NCI-H2107 treated with DMSO at 0.1 percent for 48 hours (cell line): ENCODE data around the gene XBP1.
"Not testable (repeated sequence)": the region's sequence is repeated elsewhere in the genome, so short reads cannot be mapped to it uniquely, and the experiment has no call there.

Experiments used
- DNase-seq: peaks from one replicate; lab custom pipeline; 2025; ENCODE audit not compliant: unreplicated experiment; lab: John Stamatoyannopoulos, UW

The XBP1 gene

DNA sequence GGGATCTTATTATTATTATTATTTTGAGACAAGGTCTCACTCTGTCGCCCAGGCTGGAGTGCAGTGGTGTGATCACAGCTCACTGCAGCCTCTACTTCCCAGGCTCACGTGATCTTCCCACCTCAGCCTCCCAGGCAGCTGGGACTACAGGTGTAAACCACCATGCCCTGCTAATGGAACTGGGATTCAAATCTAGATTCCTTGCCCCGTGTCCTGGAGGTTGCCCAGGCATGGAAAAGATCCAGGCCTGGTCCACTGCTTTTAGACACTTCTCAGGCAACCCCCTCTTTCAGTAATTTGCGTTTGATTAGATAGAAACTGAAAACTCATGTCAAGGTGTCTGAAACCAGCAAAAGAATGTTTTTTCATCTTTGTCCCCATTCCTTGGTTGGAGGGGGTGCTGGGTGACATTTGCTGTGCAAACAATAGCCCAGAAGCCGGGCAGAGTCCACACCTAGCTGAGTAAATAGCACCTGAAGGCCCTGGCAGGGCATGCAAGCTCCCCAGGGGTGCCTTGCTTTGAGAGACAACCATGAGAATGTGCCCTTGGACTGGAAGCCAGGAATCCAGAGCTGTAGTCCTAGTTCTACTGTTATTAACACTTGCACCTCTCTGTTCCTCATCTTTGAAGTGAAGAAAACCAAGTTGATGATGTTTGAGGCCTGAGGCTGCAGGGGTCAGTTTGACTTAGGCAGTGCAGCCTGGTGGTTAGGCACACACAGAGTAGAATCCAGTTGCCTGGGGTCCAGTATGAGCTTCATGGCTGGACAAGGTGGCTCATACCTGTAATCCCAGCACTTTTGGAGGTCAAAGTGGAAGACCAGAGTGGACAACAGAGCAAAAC, 19.1 kb upstream of the XBP1 start:
- no peak for DNase-seq

DNA sequence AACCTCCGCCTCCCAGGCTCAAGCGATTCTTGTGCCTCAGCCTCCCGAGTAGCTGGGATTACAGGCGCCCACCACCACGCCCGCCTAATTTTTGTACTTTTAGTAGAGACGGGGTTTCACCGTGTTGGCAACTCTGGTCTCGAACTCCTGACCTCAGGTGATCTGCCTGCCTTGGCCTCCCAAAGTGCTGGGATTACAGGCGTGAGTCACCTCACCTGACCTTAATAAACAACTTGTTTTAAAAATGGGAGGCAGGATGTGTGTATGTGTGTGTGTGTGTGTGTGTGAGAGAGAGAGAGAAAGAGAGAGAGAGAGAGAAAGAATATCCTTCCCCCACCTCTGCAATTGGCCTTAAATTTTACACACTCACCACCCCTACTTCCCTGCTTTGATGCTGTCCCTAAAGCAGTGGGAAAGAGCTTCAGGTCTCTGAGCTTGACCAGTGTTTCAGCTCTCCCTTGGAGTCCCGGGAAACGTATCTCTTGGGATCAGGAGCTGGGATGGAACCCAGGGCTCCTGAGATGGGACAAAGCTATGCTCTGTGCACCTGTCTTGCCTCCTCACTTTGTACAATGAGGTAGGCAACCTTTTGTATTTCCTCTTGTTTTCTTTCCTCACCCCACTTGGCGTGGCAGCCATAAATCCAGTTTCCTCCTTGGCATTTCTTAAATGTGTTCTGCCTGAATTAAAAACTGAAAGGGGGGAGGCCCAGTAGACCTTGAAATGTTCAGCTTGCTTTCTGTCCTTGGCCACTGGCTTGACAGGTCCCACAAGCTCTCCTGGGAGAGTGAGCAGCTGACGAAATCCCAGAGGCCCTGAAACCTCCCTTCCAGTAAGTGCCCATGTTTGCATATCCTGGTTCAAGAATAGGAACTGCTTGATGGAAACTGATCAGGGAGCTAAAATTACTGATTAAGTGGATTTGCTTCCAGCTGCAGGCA, 17.8 kb upstream of the XBP1 start:
- DNase-seq = peak; percentile 74

DNA sequence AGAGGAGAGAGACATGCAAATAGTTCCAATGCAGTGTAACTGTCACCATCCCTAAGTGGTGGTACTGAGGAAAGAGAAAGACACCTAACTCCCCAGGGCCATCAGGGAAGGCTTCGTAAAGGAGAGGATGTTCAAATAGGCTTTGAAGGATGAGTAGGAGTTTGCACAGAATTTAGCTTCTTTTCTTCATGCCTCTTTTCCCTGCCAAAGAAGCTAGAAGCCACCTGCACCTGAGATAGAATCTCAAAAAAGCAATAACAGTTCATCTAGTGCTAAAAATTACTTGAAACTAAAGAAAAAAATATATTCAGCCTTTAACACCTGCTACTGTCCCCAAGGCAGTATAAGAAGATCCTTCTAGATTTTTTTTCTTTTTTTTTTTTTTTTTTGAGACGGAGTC, 16.7 kb upstream of the XBP1 start:
- DNase-seq = no peak

DNA sequence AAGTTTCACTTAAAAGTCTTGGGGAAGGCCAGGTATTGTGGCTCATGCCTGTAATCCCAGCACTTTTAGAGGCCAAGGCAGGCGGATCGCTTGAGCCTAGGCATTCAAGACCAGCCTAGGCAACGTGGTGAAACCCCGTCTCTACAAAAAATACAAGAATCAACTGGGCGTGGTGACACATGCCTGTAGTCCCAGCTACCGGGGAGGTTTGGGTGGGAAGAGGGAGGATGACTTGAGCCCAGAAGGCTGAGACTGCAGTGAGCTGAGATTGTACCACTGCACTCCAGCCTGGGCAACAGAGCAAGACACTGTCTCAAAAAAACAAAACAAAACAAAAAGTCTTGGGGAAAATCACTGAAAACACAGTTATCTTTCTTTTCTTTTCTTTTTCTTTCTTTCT, 15.4 kb upstream of the XBP1 start:
- DNase-seq = no peak

DNA sequence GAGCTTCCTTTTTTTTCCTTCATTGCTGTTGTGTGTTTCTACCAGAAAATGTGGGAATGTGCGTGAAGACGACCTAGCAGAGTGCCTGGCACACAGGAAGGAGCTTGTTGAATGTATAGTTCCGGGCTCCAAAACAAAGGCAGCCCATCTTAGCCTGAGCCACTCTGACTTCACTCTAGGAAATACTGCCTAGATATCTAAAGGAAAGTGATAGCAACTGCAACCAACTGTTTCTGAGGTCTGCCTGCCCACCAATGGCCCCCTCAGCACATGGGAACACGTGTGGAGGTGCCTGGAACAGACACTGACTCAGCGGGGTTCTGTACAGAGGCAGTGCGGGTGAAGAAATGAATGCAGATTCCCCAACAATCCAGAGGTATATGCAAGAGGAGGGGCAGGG, 14.7 kb upstream of the XBP1 start:
- DNase-seq = no peak

DNA sequence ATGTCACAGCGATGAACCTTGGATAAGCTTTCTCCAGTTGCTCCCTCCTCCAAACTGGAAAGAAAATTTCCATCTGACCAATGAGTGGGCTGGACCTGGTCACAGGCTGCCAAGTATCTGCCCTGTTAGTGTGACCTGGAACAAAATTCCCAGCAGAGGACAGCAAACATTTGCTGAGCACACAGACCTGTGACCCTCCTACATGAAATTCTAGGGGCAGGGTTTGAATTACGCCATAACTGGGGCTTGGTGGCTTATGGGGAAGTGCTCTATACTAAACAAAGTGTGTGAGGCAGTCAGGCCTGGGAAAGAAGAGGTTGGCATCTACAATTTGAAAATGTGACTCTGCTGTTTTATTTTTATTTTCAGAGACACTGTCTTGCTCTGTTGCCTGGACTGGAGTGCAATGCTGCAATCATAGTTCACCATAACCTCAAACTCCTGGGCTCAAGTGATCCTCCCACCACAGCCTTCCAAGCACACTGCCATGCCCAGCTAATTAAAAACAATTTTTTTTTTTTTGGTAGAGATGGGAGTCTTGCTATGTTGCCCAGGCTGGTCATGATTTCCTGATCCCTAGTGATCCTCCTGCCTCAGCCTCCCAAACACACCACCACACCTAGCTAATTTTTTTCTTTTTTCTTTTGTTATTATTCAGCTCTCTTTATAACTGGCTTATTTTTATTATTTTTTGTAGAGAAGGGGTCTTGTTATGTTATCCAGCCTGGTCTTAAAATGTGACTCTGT, 13.6 kb upstream of the XBP1 start:
- DNase-seq = no peak

DNA sequence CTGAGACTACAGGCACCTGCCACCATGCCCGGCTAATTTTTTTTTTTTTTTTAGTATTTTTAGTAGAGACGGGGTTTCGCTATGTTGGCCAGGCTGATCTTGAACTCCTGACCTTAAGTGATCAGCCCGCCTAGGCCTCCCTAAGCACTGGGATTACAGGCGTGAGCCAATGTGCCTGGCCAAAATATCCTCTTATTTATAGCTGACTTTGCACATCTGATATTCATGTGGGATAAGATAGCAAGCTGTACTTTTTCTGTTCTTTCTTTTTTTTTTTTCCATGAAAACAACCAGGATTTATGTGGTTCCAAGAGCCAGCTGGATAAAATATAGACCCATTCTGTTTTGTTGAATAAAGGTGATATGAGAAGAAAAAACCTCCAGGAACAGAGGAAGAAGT, 12.1 kb upstream of the XBP1 start:
- no peak for DNase-seq

DNA sequence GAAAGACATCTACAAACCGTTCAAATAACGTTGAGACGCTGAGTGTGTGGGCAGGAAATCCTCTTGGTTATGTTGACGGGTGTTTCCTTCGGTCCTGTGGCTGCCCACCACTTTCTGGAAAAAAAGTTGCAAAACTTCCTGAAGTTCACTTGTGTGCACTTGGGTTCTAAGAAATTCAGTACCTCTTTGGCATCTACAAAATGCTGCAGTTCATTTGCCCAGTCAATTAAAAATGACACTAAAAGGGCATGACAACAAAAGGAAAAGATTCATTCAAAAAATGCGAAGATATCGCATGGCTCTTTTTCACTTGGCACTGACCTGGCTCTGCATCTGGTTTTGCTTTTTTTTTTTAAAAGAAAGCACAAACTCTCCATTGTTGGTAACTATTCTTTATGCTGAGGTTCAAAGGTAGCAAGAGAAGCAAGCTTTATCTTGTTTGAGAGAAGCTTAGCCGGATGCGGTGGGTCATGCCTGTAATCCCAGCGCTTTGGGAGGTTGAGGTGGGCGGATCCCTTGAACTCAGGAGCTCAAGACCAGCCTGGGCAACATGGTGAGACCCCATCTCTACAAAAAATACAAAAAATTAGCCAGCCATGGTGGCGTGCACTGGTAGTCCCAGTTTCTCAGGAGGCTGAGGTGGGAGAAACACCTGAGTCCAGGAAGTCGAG, 10.6 kb upstream of the XBP1 start:
- DNase-seq = no peak

DNA sequence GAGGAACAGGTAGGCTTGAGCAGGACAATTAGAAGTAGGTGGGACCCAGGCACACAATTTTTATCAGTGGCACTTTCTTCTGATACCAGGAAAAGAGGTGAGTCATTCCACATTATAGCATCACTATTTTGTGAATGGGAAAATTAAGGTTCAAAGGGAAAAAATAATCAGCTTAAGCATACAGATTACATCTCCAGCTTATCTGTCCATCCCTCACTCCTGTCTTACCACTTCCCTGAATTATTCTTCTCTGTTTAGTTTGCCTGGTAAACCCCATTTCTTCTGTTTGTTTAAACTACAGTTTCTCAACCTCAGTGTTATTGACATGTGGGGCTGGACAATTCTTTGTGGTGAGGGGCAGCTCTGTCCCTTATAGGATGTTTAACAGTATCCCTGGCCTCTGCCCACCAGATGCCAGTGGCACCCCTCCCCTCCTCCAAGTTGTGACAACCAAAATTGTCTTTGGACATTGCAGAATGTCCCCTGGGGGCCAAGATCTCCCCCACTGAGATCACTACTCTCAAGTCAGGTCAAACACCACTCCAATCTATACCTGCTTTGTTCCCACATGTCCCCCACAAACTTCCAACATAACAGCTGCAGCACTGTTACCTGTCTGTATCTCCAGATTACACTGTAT, 8.5 kb upstream of the XBP1 start:
- DNase-seq = no peak

DNA sequence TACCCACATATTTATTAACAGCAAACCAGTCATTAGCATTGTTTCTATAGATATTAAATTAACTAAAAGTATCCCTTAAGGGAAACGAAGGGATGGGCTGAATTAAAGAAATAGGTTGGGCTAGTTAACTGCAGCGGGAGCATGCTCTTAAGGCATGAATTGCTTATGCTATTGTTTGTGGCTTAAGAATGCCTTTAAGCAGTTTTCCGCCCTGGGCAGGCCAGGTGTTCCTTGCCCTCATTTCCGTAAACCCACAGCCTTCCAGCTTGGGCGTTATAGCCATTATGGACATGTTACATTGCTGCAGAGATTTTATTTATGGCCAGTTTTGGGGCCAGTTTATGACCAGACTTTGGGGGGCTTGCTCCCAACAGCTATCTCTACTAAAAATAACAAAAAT, 5.1 kb upstream of the XBP1 start:
- DNase-seq = not testable (repeated sequence)

DNA sequence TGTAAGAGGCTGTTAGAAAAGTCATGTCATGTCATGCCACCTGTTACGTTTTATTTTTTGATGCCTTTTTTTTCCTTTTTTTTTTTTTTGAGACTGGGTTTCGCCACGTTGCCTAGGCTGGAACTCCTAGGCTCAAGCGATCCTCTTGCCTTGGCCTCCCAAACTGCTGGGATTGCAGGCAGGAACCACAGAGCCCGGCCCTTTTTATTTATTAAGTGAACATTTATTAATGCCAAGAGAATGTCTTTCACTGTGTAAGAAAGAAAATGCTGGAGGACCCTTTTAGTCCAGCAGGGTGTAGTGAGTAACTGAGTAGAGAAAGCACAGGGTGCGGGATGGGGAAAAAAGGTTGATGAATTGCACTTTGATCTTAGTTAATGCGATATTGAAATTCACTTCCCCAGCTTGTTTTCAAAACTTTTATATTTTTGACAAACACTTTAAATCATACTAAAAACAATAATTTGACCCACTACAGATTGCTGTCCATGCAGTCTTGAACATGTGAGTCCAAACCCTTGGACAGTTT, 2.3 kb upstream of the XBP1 start:
- DNase-seq = no peak

DNA sequence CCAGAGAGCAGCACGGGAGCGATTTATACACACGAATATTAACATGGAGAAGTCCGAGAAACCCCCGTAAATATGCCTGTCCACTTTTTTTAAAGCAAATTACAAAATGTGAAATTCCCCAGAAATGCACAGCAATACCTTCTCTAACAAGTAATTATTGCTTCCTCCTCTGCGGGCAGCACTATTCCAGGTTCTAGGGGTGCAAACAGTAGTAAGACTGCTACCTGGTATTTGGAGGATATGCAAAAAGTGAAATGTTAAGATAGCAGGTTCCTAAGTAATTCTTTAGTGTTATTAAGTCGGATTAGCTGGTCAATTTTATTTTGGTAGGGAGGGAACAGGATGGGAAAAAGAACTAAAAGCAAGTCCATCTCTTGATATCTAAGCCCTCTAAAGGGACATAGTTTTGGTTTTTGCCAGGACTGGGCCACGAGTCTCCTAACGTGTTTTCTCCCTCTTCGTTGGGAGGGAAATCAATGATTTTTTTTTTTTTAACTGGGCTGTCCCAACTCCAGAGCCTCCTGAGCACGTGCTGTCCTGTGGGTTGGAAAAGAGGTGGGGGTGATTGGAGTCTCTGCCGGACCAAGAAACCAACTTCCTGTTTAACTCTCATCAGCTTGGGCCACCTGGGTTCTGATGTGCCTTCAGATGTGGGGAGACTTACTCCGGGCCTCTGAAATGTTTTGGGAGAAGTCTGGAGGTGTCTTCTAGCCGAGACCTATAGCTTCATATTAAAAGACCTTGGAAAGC, 1.7 kb upstream of the XBP1 start:
- no peak for DNase-seq

DNA sequence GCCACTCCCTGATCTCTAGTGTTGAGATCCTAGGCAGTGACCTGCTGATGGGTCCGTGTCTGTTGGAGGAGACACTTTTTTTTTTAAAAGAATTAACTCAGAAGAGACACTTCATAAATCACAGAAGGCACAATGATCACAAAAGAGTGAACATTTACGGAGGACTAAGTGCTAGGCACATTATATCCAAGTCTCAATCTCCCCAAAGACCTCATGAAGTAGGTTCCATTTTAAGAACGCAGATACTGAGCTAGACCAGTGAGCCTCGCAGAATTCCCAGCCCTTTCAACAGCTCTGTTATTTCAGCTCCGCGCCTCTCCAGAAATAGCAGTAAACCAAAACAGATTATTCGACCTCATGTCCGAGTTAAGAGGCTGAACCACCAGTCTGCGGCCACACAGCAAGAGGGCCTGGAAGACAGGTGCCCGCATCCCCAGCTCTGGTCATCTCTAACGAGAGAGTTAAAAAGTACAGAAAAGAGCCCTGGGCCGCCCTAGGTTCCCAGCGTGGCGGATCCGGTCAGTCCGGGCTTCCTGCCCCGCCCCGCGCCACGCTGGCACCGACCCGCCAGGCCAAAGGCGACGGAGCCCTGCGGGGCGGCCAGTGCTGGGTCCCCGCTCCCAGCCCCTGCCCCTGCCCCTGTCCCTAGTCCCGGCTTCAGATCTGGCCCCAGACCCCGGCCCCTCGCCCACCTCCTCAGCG, 612 bp downstream of the XBP1 start:
- no peak for DNase-seq

DNA sequence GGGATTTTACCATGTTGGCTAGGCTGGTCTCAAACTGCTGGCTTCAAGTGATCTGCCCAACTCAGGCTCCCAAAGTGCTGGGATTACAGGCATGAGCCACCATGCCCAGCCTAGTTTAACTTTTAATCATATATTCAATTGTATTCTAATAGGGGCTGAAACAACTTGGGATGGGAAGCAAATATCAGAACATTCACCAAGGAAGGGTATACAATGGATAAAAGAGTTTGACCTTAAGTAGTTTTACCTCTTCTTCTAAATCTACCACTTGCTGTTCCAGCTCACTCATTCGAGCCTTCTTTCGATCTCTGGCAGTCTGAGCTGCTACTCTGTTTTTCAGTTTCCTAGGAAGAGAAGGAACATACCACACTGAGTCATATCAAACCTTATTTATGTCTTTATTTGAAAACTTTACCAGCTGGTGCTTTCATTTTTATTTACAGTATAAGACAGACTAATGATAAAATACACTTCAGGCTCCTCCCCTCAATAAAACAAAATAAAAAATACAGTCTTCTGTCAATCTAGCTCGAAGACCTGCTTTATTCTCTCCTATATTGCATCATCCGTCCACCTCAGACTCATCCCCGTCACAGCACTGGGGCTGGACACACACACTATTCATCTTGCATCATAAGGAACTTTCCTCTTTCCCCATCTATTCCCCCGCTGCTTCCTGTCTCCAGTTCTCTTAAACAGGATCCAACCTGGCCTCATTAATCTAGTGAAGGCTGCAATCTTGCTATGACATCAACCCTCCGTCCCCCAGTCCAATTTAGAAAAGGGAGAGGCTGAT, 1.4 kb downstream of the XBP1 start:
- DNase-seq = no peak

DNA sequence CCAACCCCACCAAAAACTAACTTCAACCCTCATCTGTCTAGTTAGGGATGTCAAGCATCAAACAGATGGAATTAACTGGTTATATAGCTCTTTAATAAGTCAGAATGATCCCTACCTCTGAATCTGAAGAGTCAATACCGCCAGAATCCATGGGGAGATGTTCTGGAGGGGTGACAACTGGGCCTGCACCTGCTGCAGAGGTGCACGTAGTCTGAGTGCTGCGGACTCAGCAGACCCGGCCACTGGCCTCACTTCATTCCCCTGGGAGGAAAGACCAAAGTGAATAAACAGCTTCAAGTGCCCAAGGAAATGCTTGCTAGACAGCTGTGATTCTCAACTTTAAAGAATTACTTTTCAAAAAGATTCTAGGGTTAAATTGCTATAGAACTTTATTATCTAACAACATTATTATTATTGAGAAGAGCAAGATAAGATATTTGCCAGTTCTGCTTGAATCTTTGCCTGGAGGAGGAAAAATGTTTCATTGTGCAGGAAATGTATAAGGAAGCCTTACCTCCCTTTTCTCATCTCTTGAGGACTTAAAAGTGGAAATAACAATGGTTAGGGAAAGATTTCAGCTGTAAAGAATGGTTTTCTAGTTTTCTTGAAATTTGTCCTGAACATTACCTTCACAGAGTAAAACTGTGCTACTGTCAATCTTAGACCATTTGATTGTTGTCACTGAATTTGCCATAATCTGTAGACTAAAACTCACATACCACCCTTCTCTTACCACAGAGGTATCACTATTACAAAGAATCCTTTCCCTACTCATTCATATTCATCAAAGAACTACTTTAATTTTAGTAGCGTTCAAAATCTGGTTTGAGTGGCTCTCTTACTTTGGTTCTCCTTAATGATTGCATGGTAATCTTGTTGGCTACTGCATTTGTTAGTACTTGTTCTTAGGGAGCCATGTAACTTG, 4.2 kb downstream of the XBP1 start:
- no peak for DNase-seq

DNA sequence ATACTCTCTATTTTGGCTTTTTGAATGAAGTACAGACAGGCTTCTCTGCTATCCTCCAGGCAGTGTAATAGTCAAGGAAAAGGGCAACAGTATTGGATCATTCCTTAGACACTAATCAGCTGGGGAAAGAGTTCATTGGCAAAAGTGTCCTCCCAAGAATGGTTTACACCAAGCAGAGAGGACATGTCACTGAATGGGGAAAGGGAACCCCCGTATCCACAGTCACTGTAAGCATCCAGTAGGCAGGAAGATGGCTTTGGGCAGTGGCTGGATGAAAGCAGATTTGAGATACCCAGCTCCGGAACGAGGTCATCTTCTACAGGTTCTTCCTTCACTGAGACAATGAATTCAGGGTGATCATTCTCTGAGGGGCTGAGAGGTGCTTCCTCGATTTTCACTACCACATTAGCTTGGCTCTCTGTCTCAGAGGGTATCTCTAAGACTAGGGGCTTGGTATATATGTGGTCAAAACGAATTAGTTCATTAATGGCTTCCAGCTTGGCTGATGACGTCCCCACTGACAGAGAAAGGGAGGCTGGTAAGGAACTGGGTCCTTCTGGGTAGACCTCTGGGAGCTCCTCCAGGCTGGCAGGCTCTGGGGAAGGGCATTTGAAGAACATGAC, 5.2 kb downstream of the XBP1 start:
- DNase-seq = no peak
